ENCODE data around the gene AGAP1. TPM values are rescaled to one million over a fixed set of nuclear protein-coding genes. Genes with fewer than 3 reads are reported as not detected.

The AGAP1 gene
- total RNA-seq, 4 donors from 2014 or later = 5.3 to 30.6 (median 19.2) TPM

DNA sequence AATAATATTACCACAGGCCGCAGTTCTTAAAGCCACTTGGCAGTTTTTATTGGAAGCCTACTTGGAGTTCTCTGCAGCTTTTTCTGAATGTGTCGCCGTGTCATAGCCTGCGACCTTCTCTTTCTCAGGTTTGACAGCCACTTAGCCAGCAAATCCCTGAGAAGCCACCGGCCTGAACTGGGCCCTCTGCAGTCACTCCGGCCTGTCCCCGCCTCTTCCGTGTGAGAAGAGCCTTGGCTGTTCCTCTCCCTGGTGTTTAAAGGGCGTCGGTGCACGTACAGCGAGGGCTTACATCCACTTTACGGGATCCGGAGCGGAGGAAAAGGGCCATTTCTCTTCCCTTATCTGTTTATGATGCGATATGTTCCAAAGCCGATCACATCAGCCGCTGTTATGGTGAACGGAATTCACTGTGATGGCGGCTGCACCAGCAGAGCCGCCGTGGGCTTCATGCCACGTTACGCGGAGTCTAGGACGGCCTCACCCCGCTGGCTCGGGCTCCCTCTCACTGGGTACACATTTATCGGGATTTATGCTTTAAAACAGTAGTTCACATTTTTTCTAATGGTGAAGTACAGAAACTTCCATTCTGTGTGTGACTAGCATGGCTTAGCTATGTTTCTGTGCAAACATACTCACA lies 607.6 kb downstream of the AGAP1 start:
- TF ChIP-seq POLR2A (IDR thresholded peaks at IDR 0.05) = no peak
- TF ChIP-seq, protein P1, sequence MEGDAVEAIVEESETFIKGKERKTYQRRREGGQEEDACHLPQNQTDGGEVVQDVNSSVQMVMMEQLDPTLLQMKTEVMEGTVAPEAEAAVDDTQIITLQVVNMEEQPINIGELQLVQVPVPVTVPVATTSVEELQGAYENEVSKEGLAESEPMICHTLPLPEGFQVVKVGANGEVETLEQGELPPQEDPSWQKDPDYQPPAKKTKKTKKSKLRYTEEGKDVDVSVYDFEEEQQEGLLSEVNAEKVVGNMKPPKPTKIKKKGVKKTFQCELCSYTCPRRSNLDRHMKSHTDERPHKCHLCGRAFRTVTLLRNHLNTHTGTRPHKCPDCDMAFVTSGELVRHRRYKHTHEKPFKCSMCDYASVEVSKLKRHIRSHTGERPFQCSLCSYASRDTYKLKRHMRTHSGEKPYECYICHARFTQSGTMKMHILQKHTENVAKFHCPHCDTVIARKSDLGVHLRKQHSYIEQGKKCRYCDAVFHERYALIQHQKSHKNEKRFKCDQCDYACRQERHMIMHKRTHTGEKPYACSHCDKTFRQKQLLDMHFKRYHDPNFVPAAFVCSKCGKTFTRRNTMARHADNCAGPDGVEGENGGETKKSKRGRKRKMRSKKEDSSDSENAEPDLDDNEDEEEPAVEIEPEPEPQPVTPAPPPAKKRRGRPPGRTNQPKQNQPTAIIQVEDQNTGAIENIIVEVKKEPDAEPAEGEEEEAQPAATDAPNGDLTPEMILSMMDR (IDR thresholded peaks at IDR 0.05) = no peak
- no peaks in the 10 kb centered on the region for H3K4me1 ChIP-seq
- intact Hi-C loops (cut with DNase I; ENCODE audit: low total_unique reads) = no loop called here
- no peak for DNase-seq
- H3K9me3 ChIP-seq = no peaks in the 10 kb centered on the region
- no peak overlapping the region for H3K27ac ChIP-seq
- H3K4me3 ChIP-seq = no peak overlapping the region
- no peaks in the 10 kb centered on the region for H3K27me3 ChIP-seq
- no peaks in the 10 kb centered on the region for H3K36me3 ChIP-seq

DNA sequence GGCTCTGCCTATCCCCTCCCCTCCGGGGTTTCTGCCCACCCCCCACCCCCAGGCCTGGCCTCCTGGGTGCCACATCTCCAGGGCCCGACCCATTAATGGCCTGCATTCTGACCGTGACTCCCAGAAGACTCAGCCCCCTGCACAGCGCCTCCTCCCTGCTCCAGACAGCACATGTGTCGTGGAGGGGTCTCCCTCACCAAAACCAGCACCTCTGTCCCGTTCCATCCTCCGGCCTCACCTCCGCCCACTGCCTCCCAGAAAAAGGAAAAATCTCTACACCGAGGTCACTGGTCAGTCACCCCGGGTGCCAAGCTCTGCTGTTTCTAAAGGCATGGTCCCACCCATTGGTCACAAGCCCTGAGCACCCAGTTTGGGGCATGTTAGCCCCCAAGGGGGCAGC lies 609.1 kb downstream of the AGAP1 start:
- no peaks in the 10 kb centered on the region for H3K36me3 ChIP-seq
- no peak overlapping the region for H3K27ac ChIP-seq
- TF ChIP-seq POLR2A (IDR thresholded peaks at IDR 0.05) = no peak
- TF ChIP-seq, protein P1 (IDR thresholded peaks at IDR 0.05) = no peak
- no peak overlapping the region for H3K4me3 ChIP-seq
- intact Hi-C loops (cut with DNase I; ENCODE audit: low total_unique reads) = no loop called here
- DNase-seq = no peak
- no peaks in the 10 kb centered on the region for H3K4me1 ChIP-seq
- H3K9me3 ChIP-seq = no peaks in the 10 kb centered on the region
- no peaks in the 10 kb centered on the region for H3K27me3 ChIP-seq

DNA sequence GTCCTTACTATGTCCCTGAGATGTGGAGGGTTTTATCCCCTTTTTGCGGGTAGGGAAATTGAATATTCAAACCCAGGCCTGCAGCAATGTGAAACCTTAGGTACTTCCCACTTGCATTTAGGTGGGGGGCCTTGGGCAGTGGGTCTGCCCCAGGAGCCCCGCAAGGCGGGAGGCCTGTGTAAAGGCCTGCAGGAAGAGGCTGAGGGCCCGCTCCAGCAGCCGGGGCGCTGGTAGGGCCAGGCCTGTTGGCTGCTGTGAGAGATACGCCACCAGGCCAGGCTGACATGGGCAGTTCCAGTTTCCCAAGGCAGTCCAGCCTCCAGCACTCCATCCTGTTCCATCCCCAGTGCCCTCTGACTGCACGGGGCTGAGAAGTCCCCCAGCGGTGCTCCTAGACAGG lies 610.1 kb downstream of the AGAP1 start:
- H3K4me3 ChIP-seq = no peak overlapping the region
- no peaks in the 10 kb centered on the region for H3K27me3 ChIP-seq
- DNase-seq = no peak
- TF ChIP-seq, protein P1 (IDR thresholded peaks at IDR 0.05) = no peak
- TF ChIP-seq POLR2A (IDR thresholded peaks at IDR 0.05) = no peak
- no peaks in the 10 kb centered on the region for H3K4me1 ChIP-seq
- H3K27ac ChIP-seq = no peak overlapping the region
- no peaks in the 10 kb centered on the region for H3K9me3 ChIP-seq
- intact Hi-C loops (cut with DNase I; ENCODE audit: low total_unique reads) = no loop called here
- H3K36me3 ChIP-seq = no peaks in the 10 kb centered on the region

DNA sequence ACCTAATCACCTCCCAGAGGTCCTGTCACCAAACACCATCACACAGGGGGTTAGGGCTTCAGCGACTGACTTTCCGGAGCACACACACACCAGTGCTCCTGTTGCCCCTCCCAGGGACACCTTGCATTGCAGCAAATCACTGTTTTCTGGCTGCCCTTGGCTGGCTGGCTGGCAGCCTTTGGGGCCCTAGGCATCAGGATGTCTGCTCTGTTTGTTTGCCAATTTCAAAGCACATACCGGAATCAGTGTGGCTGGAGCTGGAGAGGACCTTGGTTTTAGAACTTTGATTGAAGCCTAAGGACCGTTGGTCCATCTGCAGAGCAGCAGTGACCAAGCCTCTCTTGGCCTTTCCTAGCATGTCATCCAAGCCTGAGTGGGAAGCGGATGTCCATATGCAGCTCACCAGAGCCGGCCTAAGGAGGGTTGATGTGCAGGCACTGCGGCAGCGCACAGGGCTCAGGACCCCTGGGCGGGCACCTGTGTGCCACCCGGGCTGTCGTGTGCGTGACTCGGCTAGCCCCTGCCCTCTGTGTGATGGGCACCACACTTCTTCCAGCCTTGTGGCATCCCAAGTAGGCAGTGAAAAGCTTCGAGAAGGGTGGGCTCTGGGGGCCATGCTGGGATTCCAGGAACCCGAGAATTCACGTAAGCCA lies 612.2 kb downstream of the AGAP1 start:
- TF ChIP-seq, protein P1 (IDR thresholded peaks at IDR 0.05) = no peak
- no peak for TF ChIP-seq POLR2A (IDR thresholded peaks at IDR 0.05)
- intact Hi-C loops (cut with DNase I; ENCODE audit: low total_unique reads) = no loop called here

DNA sequence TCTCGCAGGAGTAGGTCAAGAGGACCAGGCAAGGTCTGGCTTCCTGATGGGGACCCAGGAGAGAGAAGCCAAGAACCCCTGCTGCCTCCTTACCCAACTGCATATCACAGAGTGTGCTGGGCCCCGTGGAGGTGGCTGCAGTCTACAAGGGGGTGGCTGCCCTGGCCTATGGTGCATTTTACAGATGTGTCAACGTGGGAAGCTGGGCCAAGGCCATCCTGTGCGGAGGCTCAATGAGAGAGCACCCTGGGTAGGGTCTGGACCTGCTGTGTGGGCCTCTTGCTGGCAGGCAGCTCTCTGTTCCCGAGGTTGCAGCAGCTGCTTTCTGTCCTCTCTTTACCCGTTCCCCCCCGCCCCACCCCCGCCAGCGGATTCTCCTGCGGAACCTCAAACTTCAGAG lies 612.9 kb downstream of the AGAP1 start:
- no peak for DNase-seq
- TF ChIP-seq, protein P1 (IDR thresholded peaks at IDR 0.05) = no peak
- H3K36me3 ChIP-seq = no peaks in the 10 kb centered on the region
- no peaks in the 10 kb centered on the region for H3K27me3 ChIP-seq
- no peak overlapping the region for H3K4me3 ChIP-seq
- no peaks in the 10 kb centered on the region for H3K9me3 ChIP-seq
- intact Hi-C loops (cut with DNase I; ENCODE audit: low total_unique reads) = no loop called here
- no peaks in the 10 kb centered on the region for H3K4me1 ChIP-seq
- H3K27ac ChIP-seq = no peak overlapping the region

More for the DNA sequence above, 612.2 kb downstream of the AGAP1 start:
- Histone ChIP-seq H3K27ac (no peak overlapping the region), H3K4me3 (no peak overlapping the region), H3K9me3 (no peaks in the 10 kb centered on the region), H3K36me3 (no peaks in the 10 kb centered on the region), H3K4me1 (no peaks in the 10 kb centered on the region), H3K27me3 (no peaks in the 10 kb centered on the region)
- no peak for DNase-seq

Measured in uterus (tissue), 4 donors.